ENCODE data around the gene ANXA6.
"Not testable (repeated sequence)": the region's sequence is repeated elsewhere in the genome, so short reads cannot be mapped to it uniquely, and the experiment has no call there.

The ANXA6 gene

DNA sequence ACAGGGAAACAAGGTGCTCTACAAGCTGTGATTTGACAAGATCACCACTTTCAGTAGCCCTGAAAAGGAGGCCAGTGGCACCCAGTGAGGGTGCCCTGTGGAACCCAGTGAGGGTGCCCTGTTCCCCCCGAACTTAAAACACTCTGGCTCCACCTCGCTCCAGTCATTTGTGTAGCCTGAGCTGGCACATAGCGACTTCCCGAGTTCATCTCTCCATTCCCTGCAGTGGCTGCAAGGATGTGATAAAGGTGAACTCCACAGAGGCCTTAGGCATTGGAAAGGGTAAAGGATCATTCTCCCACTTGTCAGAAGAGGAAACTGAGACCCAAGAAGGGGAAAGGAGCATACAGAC, 21.9 kb upstream of the ANXA6 start:
- DNase-seq: no peak

DNA sequence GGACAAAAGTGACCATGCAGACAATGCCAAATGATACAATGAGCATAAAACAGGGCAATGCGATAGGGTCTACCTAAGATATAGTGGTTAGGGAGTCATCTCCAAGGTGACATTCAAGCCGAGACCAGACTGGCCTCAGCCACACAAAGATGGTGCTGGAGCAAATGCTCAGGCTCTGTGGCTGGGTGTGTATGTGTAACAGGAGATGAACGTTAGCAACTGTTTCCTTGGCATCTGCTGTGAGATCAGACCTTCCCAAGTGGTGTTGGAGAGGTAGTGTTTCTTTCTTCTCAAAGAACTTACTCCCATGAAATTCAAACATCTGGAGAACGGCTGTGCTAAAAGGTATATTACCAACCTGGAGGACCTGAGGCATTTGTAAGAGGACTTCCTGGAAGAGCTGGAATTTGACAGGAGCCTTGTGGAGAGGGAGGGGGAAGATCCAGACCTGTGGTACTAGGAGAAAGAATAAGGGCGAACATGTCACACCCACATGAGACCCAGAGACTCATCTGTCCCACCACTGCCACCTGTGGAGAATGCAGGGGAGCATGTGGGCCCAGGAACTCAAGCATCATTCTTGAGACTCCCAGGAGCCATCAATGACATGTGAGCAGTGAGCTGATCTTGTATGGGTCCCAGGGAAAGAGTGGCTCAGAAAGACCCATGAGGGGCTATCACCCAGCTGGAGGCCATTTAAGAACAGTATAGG, 21.4 kb upstream of the ANXA6 start:
- DNase-seq: no peak

DNA sequence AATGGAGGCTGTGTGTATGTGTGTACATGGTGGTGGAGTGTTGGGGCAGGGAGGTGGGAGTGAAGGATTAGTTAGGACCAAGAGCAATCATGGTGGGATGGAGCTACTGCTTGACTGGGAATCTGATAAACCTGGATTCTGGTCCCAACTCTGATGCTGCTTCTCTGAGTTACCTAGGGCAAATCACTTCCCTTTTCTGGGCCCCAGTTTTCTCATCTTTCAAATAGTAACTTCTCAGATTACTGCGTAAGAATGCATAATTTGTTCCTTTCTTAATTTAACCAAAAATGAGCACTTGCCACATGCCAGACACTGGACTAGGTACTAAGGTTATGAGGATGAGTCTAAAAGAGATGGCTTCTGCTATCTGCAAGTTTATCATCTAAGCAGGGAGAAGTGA, 20.8 kb upstream of the ANXA6 start:
- no peak for DNase-seq

DNA sequence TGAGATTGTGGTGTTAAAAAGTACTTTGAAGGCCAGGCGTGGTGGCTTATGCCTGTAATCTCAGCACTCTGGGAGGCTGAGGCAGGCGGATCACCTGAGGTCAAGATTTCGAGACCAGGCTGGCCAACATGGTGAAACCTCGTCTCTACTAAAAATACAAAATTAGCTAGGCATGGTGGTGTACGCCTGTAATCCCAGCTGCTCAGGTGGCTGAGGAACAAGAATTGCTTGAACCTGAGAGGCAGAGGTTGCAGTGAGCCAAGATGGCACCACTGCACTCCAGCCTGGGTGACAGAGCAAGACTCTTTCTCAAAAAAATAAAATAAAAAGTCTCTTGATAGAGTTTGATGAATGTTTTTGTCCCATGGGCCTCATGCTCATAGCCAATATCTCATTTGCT, 18.7 kb upstream of the ANXA6 start:
- DNase-seq: not testable (repeated sequence)

DNA sequence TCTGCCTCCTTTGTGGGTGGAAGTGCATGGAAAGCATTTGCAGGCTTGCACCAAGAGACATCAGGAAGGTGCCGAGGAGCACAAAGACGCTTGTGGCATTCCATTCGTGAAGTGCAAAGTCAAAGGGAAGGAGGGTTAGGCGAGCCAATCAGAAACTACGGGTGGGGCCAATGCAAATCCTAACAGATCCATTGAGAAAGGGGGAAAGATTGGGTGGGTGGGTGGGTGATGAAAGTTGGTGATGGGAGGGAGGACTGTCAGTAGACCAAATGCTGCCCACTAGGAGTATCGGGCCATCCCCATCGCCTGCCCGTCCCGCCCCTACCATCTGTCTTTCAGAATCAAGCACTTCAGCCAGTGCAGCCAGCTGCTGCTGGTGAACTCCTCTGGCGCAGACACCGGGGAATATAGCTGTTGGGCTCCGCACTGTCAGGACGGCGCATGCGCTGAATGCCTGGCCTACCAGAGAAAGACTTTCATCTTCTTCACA, 17.1 kb upstream of the ANXA6 start:
- no peak for DNase-seq

DNA sequence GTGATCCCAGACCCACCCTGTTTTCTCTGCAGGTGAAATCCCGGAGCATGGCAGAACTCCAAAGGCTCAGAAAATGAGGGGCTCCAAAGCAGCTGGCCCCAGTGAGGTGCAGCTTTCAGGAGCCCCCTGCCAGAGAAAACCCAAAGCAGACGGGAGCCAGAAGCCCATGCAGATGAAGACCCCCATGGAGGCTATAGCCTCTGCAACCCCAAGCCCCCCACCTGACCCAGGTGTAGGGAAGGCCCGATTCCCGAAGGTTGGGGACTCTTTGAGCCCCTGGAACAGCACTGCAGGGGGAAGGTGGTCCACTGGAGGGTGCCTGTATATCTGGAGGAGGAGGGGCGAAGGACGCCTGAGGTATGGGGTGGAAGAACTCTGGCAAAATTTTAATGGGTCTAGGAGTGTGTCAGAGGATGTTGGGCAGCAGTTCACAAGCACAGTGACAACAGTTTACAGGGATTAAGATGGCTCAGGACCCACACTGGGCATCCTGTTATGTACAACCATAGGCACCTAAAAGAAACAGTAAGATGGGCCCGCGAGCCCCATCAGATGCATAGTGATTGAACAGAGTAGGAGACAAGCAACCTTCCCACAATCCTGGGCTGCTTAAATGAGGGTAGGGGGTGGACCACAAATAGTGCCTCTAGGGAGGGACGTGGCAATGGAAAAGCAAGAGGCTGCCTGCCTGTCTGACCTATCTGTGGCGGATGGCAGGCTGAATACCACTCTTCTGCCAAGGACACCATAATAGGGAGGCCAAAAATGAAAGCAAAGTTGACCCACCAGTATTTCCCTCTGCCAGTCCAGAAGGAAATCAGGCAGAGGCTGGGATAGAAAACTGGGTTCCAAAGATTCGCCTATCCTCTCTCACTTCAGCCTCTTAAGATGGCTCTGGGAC, 16.4 kb upstream of the ANXA6 start:
- DNase-seq: no peak

DNA sequence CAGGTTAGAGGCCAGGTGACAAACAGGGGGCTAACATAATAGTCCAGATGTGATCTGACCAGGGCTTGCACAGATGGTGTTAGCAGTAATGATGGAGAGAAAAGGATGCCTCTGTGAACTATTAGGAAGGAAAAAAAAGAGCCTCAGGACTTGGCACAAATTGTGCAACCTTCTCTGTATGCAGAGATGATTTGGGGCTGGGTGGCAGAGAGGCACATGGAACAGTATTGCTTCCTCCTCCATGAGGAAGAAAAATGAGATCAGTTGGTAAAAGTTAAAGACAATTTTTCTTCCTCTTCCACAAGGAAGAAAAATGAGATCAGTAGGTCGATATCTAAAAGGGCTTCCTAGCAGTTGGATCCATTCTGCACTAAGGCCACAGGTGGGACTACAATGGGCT, 13.9 kb upstream of the ANXA6 start:
- DNase-seq: no peak

DNA sequence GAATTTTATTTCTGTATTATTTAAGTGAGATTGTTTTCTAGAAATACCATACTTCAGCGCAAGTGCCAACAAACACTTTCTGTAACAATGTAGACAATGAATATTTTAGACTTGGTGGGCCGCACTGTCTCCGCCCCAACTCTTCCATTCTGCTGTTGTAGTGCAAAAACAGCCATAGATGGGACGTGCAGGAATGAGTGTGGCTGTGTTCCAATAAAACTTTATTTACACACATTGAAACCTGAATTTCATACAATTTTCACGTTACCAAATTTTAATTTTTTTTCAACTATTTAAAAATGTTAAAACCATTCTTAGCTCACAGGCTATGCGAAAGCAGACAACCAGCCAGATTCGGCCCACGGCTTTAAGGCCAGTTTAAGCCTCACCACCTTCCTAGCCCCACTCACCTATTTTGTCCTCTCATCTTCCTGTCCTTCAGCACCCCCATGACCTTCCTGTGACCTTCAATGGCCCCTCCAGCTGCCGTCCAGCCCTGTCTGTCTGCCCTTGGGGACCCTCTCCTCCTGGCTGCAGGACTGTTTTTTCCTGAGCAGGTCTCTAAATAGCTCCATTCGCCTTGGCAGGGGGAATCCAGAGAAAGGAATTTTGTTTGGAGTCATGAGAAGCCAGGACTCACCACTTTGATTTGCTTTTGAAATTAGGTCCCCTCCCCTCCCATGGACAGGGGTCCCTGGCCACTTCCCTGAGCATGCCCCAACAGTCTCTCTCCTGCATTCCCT, 11.2 kb upstream of the ANXA6 start:
- no peak for DNase-seq

DNA sequence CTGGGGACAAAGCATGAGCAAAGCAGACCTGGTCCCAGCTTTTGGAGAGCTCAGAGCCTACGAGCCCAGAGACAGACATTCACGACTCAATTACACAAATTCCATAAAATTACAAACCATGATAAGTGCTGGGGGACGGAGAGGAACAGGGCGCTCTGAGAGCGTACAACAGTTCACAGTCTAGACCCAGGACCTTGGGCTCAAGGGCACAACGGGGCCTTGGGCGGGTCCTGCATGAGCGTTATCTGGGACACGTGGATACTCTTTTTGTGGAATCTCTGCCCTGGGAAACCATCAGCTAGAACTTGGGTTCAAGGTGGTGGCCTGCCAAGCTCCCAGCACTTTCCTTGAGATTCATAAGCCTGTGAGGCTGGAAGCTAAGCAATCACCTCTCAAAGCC, 9.4 kb upstream of the ANXA6 start:
- no peak for DNase-seq

DNA sequence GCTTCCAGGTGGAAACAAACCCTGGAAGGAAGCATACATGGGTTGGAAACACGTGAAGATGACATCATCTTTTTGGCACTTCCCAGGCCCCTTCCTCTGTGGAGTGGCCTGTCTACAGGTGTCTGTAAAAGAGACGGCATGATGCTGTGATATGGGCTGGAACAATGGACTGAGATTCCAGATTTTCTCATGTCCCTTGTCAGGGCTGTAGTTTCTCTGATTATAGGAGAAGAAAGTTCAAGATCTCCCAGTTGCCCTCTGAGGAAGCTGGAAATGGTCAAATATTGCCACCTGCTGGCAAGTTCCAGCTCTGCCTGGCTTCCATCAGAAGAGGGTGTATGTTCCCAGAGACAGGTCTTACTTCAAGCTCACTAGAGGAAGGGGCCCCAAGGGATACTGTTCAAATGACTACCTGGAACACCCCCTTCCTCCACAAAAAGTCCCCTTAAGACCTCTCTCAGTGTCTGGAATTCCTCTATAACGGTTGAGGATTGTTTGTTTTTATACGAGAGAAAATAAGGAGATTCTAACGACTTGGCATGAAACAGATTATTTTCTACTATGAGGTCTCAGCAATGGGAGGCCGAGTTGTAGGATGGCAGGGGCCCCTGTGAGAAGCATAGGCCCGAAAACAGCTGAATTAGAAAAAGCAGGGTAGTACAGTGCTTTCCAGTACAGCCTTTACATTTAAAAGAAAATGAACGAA, 7.3 kb upstream of the ANXA6 start:
- peak; percentile 82 to 87 for DNase-seq

DNA sequence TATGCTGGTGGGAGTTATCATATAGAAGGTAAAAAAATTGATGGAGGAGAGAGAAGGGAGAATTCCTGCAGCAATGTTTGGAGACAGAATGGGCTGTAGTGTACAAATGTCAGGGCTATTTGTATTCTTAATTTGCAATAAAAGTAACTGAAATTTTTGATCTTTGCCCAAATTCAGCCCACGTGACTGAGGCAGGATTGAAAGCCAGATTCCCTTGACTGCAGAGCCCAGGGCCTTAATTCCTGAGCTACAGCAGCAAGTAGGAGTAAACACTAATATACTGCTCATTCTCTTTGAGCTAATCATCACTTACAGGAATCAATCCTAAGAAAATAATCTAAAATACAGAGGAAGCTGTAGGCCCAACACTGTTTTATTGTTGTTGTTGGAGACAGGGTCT, 5.2 kb upstream of the ANXA6 start:
- no peak for DNase-seq

DNA sequence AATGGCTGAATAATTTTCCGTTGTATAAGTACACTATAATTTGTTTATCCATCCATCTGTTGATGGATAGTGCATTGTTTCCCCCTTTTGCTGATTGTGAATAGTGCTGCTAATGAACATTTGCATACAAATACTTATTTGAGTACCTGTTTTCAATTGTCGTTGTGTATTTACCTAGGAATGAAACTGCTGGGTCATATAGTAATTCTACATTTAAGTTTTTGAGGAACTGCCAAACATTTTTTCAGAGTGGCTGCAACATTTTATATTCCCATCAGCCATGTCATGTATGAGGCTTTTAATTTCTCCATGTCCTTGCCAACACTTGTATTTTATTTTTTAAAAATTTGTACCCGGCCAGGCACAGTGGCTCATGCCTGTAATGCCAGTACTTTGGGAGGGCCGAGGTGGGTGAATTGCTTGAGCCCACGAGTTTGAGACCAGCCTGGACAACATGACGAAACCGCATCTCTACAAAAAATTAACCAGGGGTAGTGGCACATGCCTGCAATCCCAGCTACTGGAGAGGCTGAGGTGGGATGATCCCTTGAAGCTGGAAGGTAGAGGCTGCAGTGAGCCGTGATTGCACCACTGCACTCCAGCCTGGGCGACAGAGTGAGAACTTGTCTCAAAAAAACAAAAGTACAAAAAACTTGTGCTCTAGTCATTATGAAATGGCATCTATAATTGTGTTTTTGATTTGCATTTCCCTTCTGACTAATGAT, 2.2 kb upstream of the ANXA6 start:
- no peak for DNase-seq

DNA sequence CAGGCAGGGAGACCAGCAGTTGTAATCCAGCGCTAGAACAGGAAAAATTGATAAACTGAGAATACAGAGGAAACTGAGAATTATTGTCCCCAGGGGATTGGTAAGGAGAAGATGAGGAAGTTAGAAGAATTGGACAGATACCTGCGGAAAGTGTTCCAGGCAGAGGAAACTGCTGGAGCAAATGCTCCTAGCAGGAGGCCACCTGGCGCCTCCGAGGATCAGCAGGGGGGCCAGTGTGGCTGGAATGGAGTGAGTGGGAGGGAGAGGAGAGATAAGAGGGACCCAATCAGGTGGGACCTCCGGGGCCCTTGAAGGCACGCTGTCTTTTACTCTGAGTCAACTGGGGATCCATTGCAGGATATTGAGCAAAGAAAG, 695 bp upstream of the ANXA6 start:
- DNase-seq: no peak

DNA sequence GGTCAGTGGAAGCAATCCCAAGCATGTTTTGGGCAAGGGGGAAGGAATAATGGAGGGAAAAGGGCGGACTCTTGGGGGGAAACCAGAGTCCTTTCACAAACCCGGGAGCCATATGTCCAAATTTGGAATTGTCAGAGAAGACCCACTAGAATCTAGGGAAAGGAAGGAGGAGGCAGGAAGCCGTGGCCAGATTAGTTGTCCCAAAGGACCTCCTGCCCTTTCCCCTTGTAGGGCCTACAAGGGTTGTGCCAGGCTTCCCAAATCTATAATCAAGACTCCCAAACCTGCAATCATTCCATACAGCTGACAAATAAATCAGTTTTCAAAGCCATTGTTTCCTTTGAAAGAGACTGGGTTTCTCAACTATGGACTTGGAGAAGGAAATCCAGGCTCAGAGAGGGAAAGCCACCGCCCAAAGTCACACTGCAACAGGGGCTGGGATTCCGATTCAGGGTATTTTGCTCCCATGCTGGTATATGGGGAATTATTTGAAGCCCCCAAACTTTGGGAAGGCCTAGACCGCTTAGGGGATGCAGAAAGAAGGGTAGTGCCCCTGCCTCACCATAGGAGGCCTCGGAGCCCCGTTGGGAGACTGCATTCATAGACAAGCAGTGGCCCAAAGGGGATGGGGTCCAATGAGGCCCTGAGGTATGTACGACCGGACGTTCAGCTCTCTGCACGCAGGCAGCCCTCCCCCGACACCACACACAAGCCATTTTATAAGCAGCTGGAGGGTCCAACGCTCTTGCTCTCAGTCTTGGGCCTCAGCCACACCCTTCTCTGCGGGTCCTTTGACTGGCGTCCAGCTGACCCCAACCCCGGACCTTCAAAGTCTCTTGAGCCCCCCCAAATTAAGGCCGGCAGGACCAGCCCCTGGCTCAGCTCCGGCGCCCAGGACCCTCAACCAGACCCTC, 815 bp downstream of the ANXA6 start:
- peak in 1 of 2 donors; percentile 22 for DNase-seq

DNA sequence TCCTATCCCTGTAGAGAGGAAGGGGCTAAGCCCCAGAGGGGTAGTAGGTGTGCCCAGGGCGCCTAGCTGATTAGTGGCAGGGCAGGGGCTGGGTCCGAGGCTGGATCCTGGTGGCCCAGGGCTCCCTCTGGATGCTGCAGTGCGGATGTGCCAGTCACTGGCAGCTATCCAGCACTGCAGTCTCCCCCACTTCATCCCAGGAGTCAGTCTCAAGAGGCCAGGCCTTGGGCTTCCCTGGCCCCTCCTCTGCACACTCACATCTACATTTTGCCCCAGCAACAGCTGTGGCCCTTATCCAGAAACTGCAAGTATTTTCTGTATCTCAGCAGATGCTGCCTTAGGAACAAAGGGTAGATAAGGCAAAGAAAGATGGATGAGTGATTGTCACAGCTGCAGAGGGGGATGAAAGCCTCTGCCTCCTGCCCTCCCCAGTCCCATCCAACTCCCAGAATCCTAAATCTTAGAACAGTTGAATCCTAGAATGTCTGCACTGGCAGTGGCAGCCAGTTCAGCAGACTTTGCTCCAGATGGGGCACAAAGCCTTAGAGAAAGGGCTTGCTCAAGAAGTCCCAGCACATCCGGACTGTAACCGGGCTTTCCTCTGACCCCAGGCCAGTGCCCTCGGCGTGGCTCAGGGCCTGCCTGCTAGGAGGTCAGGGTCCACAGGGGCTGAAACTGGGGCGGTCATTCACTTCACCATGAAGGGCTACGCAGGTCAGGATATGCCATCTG, 1.6 kb downstream of the ANXA6 start:
- no peak for DNase-seq

DNA sequence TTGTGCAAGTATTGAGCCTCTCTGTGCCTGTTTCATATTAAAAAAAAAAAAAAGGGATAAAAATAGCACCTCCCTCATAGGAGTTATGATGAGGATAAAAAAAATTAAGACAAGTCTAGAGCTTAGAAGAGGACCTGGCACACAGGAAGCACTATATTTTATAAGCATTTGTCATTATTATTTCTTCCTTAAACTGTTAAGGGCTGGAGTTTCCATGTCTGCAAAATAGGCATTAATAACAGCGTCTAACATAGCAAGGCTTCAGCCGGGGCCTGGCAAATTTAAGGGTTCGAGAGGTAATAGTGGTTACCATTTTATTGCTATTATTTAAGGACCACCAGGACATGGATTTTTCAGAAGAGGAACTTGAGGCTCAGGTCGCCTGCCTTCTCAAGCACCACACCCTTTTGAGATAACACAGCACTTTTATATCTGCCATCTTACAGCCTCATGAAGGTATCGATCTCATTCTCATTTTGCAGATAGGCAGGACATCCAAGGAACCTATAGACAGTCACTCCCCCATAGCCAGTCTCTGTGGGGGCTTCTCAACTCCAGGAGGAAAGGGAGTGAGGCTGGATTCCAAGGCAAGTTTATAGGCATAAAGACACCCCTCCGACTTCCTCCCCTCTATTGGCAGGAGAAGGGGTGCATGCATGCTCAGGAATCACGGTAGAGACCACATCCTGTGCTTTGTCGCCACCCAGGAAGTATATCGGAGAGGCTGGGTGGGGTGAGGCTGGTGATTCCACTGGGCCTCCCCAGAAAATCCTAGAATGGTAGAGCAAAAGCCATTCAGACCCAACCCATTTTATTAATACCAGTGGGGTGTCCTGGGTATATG, 2.4 kb downstream of the ANXA6 start:
- DNase-seq: peak; percentile 46 to 63

DNA sequence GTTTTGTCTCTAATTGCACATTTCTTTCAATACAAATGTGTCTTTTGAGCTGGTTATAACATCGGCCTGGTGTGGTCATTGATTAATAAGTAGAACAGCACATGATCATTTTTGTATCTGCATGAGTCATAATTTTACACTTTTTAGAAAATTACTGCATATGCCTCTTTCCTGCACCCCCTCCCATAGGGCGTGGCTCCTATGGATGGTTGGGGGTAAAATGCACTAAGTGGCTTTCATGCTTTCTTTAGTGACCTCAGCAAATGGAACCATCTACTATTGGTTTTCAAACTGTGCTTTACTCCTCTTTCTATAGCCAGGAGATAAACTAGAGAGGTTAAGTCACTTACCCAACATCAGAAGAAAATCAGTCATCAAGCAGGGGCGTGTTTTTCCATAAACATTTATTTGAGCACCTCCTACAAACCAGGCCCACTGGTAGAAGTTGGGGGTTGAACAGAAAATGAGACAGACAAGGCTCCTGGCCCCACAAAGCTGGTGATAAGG, 3.8 kb downstream of the ANXA6 start:
- DNase-seq: no peak

DNA sequence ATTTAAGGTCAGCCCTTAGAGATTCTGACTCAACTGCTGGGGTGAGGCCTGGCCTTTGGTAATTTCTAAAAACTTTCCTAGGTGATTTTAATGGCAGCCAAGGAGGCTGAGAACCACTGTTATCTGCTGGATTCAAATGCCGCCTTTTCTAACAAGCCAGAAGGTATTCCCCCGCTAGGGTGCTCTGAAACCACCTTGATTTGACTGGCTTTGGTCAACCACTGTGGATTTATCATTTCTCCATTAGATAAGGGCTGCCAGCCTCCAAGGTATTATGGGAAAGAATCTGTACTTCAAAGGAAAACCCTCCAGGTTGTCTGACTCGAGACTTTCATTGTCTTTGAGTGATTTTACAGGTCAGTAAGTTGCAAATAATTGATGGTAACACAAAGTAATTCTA, 4.3 kb downstream of the ANXA6 start:
- DNase-seq: no peak

DNA sequence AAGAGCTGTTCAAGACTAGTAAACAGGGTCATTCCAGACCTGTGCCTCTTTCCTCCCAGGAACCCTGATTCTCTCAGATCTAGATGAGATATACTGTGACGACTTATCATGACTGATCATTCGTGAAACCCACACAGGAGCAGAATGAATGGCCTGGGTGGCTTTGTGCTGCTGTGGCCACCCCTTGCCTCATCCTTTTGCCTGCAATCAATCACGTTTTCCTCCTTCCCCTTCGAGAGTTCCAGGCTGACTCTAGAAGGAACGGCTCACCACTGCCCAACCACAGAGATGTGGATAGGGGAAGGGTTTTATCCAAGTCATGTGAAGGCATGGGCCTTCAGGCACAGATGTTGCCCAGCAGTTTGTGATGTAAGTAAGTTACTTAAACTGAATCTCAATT, 5.8 kb downstream of the ANXA6 start:
- peak in 1 of 2 donors; percentile 57 for DNase-seq
